Lower leg skin (tissue), 4 donors: ENCODE data around the gene SCN4B. TPM values are rescaled to one million over a fixed set of nuclear protein-coding genes. Genes with fewer than 3 reads are reported as not detected.

Experiments used
- DNase-seq, 2 donors: peaks; one replicate each; pipeline ENCODE4 v3.0.0-alpha.2; 2019; ENCODE audit warnings: low spot score in 2 of 2
- H3K4me3 ChIP-seq: fragments of 200-600 bp; sonication (generic); 2 replicates; pipeline ENCODE4 v1.5.1; 2017; ENCODE audit warnings: mild to moderate bottlenecking, low read depth; ENCODE audit not compliant: poor library complexity, severe bottlenecking
- CTCF ChIP-seq, 3 donors: fragments of 450-650 bp; IDR thresholded peaks; one replicate each; pipeline ENCODE4 v1.5.1; 2016; ENCODE audit warnings: antibody characterized with exemption in 3 of 3, mild to moderate bottlenecking in 3 of 3, moderate library complexity in 2 of 3
- POLR2A ChIP-seq, 2 donors: fragments of 450-650 bp; IDR thresholded peaks; one replicate each; pipeline ENCODE4 v1.6.1; 2016 to 2017; ENCODE audit warnings: antibody characterized with exemption in 2 of 2, mild to moderate bottlenecking in 1 of 2, moderate library complexity in 1 of 2
- WGBS, 2 donors: methylation state at CpG; one replicate each; pipeline ENCODE4 v1.1.5; 2018; 5-methylcytosine and 5-hydroxymethylcytosine counted together
- intact Hi-C: fragments of 100-400 bp; cut with DNase I; formaldehyde crosslinking; loops from one replicate; pipeline ENCODE4 v1.15.0; 2023; ENCODE audit warnings: low total_unique reads
- total RNA-seq, 4 donors: library from RNA; depleted of rRNA; stranded (reverse); fragments of >200 nt; gene quantifications; one replicate each; pipeline ENCODE4 v1.1.0, GENCODE V29; 2016

Gene SCN4B
- total RNA-seq, 4 donors from 2014 or later, result 0.25 to 4.0 (median 1.9) TPM

DNA sequence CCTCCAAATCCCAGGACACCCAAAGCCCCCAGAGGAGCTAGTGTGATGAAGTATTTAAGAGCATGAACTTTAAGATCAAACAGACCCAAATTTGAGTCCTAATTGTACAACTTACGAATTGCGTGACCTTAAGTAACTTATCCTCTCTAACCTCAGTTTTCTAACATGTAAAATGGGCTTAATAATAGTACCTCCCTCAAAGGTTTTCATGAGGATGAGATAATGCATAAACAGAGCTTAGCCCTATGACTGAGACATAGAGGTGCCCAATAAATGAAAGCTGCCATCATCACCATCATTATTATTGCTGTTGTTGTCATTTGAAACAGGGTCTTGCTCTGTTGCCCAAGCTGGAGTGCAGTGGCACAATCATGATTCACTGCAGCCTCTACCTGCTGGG lies 14.6 kb upstream of the SCN4B start:
- DNase-seq, result no peak
- no peak for TF ChIP-seq CTCF (IDR thresholded peaks at IDR 0.05)
- TF ChIP-seq POLR2A (IDR thresholded peaks at IDR 0.05), result no peak
- 92 to 94% methylated on average over 2 of the region's 2 CpGs for WGBS, 2 donors
- intact Hi-C loops, result no loop called here
- no peak overlapping the region for H3K4me3 ChIP-seq

DNA sequence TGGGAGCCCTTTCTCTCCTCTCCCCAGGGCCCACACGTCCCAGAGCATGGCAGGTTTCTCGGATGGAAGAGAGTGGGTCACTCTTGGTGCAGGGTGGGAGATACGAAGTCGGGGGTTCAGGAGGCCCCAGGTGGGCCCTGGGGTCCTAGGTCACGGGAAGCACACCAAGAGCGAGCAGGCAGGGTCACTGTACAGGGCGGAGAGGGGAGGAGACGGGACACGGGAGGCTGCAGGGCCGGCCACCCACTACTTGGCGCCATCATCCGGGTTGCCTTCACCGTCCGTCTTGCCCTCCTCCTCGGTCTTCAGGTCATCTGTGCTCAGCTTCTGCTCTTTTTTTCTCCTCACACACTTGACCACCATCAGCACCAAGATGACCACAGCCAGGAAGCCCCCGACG lies 14.0 kb upstream of the SCN4B start:
- WGBS, 2 donors, result 88 to 92% methylated on average over 17 of the region's 17 CpGs
- no peak overlapping the region for H3K4me3 ChIP-seq
- TF ChIP-seq CTCF (IDR thresholded peaks at IDR 0.05) (no peak), POLR2A (IDR thresholded peaks at IDR 0.05) (no peak)
- intact Hi-C loops, result no loop called here
- no peak for DNase-seq

DNA sequence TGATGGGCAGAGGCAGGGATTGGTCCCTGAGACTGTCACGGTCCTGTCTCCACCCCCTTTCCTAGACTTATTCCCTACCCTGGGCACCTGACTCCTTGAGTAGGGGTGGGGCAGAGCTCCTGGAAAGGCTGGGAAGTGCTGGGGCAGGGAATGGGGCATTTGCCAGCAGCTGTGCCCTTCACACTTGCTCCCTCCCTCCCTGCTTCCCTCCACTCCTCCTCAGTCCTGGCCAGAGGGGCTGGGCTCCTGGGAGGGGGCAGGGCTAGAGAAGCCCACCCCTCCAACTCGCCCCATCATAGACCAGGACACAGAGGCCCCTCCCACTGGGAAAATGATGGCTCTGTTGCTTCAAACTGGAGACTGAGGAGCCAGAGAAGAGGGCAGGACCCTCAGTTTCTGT lies 12.3 kb upstream of the SCN4B start:
- TF ChIP-seq POLR2A (IDR thresholded peaks at IDR 0.05), result no peak
- TF ChIP-seq CTCF (IDR thresholded peaks at IDR 0.05), result no peak
- WGBS, 2 donors, result 60 to 71% methylated on average over 2 of the region's 2 CpGs
- intact Hi-C loops, result no loop called here
- DNase-seq, result no peak
- no peak overlapping the region for H3K4me3 ChIP-seq

GRCh38 chr11:118163494-118163893 lies 10.9 kb upstream of the SCN4B start:
- intact Hi-C loops, result no loop called here
- no peak overlapping the region for H3K4me3 ChIP-seq
- 70 to 78% methylated on average over 5 of the region's 5 CpGs for WGBS, 2 donors
- DNase-seq, result no peak
- TF ChIP-seq POLR2A (IDR thresholded peaks at IDR 0.05), result no peak
- TF ChIP-seq CTCF (IDR thresholded peaks at IDR 0.05), result no peak

DNA sequence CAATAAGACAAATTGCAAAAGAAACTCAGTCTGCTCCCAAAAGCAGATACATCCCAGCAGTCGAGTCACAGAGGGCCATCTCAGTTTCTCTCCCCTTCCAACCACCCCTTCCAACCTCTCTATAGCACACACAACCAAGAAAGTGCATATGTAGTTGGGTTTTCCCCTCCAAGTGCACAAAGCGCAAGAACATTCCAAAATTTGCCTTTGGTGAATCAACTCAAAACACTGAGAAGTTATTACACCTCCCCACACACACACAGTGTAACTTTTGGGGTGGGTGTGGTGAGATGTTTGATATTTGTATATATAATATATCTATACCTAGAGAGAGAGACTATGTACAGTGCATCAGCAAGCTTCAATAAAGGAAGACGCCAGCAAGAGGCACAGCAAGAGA lies 10.2 kb upstream of the SCN4B start:
- TF ChIP-seq POLR2A (IDR thresholded peaks at IDR 0.05) (no peak), CTCF (IDR thresholded peaks at IDR 0.05) (no peak)
- 81 to 86% methylated on average over 3 of the region's 3 CpGs for WGBS, 2 donors
- no peak overlapping the region for H3K4me3 ChIP-seq
- no peak for DNase-seq
- intact Hi-C loops, result no loop called here

DNA sequence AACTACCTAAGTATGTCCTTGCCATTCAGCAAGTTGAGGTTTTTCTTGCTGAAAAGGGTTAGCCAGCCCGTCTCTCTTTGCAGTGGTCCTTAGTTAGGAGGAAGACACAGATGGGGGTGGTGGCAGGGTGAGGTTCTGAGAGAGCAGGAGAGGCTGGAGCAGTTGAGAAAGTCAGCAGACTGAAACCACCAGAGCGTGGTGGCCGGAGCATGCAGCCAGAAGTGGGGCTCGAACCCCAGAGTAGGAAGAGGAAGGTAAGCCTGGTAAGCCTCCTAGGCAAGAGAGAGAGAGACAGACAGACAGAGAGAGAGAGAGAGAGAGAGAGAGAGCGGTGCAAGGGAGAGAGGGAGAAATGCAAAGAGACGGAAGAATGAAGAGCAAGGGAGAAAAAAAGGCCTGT lies 9.2 kb upstream of the SCN4B start:
- WGBS, 2 donors, result 70 to 74% methylated on average over 6 of the region's 6 CpGs
- intact Hi-C loops, result no loop called here
- DNase-seq, result no peak
- no peak for TF ChIP-seq CTCF (IDR thresholded peaks at IDR 0.05)
- no peak for TF ChIP-seq POLR2A (IDR thresholded peaks at IDR 0.05)
- H3K4me3 ChIP-seq, result no peak overlapping the region
